Esophagus muscularis mucosa (tissue), 4 donors: ENCODE measurements around the gene IKZF2.

Experiments used
- CTCF ChIP-seq, 3 experiments: fragments of 200-600 bp in 2 of 3; fragments of 450-650 bp in 1 of 3; sonication (generic) in 2 of 3; IDR thresholded peaks; one replicate each; pipeline ENCODE4 v1.5.1; 2017 to 2019; ENCODE audit warnings: antibody characterized with exemption in 3 of 3, mild to moderate bottlenecking in 2 of 3, moderate library complexity in 1 of 3
- EP300 ChIP-seq: sonication (generic); formaldehyde crosslinking; IDR thresholded peaks from one replicate; pipeline ENCODE4 v1.6.1; 2017; ENCODE audit warnings: antibody characterized with exemption
- POLR2AphosphoS5 ChIP-seq, 2 donors: sonication (generic); formaldehyde crosslinking; IDR thresholded peaks; one replicate each; pipeline ENCODE4 v1.6.1; 2017; ENCODE audit warnings: antibody characterized with exemption in 2 of 2

GRCh38 chr2:213004197-213004821 is 147.1 kb downstream of the IKZF2 start:
- TF ChIP-seq POLR2AphosphoS5 (IDR thresholded peaks at IDR 0.05) (no peak), CTCF (IDR thresholded peaks at IDR 0.05) (no peak), EP300 (no peak)
